ENCODE measurements around the gene MYD88.

GRCh38 chr3:38133557-38134405 lies 4.7 kb upstream of the MYD88 start:
- TF ChIP-seq EZH2phosphoT487 (IDR thresholded peaks at IDR 0.05; ENCODE audit: insufficient read depth, low read depth) (no peak), EZH2 (IDR thresholded peaks at IDR 0.05; ENCODE audit: insufficient read depth, poor library complexity, severe bottlenecking) (no peak)
